Measurements from ENCODE around the gene FAM193B. TPM values are rescaled to one million over a fixed set of nuclear protein-coding genes. Genes with fewer than 3 reads are reported as not detected.

The FAM193B gene
- total and polyA plus RNA-seq, 2 of the 13 experiments (the other 11 are each of a cell fraction or from before 2014, with no cell fraction given): 21.2 to 40.9 TPM

- TF ChIP-seq LBX2 (CRISPR knock-in tag; IDR thresholded peaks at IDR 0.05; ENCODE audit: borderline replicate concordance) (no peak), ZNF143 (CRISPR knock-in tag; IDR thresholded peaks at IDR 0.05) (no peak), ZNF18 (CRISPR knock-in tag; IDR thresholded peaks at IDR 0.05; ENCODE audit: insufficient replicate concordance) (no peak), ZBTB25 (CRISPR knock-in tag; IDR thresholded peaks at IDR 0.05) (no peak), SOX13 (IDR thresholded peaks at IDR 0.05) (no peak), SOX13 (CRISPR knock-in tag; conservative IDR thresholded peaks at IDR 0.05 in 1 of 2, IDR thresholded peaks at IDR 0.05 in 1 of 2) (no peak), ZNF878 (CRISPR knock-in tag; IDR thresholded peaks at IDR 0.05) (no peak), NCOA2 (CRISPR knock-in tag; IDR thresholded peaks at IDR 0.05) (no peak), ZNF773 (CRISPR knock-in tag; IDR thresholded peaks at IDR 0.05; ENCODE audit: borderline replicate concordance) (no peak), ASH2L (IDR thresholded peaks at IDR 0.05; ENCODE audit: insufficient read length, low read depth, low read length) (no peak), SOX5 (CRISPR knock-in tag; IDR thresholded peaks at IDR 0.05; ENCODE audit: borderline replicate concordance) (no peak), ZNF850 (CRISPR knock-in tag; conservative IDR thresholded peaks at IDR 0.05) (no peak)
These were observed 67.2 kb downstream of the FAM193B start (continued) for GRCh38 chr5:177487144-177487543.
